Stimulated activated memory B cell treated with anti-CD40 and anti-IgM and Interleukin-4, amounts not matched to agents 10 μg/mL and 1 μg/mL and 100 μg/mL, for 72 hours (primary cell): ENCODE results near the gene ITPRIPL1.

Experiments
- ATAC-seq: fragments of 150-1000 bp; cut with Tn5 transposase; 2 replicates; pipeline ENCODE4 v1.10.0; 2021
- H3K27ac Mint-ChIP-seq: one replicate; pipeline ENCODE4 v1.8.0; 2022; ENCODE audit warnings: mild to moderate bottlenecking, mixed read lengths
- H3K27me3 Mint-ChIP-seq: one replicate; pipeline ENCODE4 v1.8.0; 2022; ENCODE audit warnings: mixed read lengths
- H3K36me3 Mint-ChIP-seq: one replicate; pipeline ENCODE4 v1.8.0; 2022; ENCODE audit warnings: mixed read lengths
- H3K4me1 Mint-ChIP-seq: one replicate; pipeline ENCODE4 v1.8.0; 2022; ENCODE audit warnings: mixed read lengths
- H3K4me3 Mint-ChIP-seq: one replicate; pipeline ENCODE4 v1.8.0; 2022; ENCODE audit warnings: mild to moderate bottlenecking, moderate library complexity, mixed read lengths
- H3K9me3 Mint-ChIP-seq: one replicate; pipeline ENCODE4 v1.8.0; 2022; ENCODE audit warnings: mixed read lengths

ITPRIPL1 gene

DNA sequence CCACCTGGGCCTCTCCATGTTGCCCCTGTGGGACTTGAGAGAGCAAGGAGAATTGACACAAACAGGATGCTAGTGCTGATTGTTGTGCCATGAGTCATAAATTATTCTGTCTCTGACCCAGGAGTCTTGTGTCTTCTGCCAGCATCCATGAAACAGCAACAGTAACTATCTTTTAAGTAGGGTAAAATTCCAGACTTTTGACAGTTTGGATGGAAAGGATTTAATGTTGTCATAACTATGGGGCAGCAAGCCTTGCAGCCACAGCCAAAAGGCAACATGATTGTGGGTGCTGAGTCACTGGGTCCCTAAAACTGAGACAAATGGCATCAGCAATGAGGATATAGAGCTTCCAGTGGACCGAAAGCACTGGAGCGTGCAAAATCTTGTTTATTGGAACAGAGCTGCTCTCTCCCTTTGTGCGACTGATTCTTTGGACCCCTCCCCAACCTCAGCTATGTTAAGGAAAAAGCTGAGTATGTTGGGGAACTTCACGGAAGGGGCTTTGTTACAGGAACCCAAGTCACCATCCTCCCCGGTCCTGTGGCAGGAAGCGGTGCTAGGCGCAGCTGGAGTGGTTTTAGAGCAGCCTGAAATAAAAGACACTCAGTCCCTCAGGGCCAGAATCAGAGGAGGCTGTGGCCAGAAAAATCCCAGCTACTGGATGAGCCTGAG lies 9.6 kb upstream of the ITPRIPL1 start:
- no peaks in the 10 kb centered on the region for H3K9me3 Mint-ChIP-seq
- peaks cover 35% of the 10 kb centered on the region for H3K4me1 Mint-ChIP-seq
- no peaks in the 10 kb centered on the region for H3K27me3 Mint-ChIP-seq
- peak; percentile 46 for ATAC-seq
- no peaks in the 10 kb centered on the region for H3K36me3 Mint-ChIP-seq
- peak overlapping the region; percentile 55 for H3K27ac Mint-ChIP-seq
- peak overlapping the region; percentile 26 for H3K4me3 Mint-ChIP-seq

DNA sequence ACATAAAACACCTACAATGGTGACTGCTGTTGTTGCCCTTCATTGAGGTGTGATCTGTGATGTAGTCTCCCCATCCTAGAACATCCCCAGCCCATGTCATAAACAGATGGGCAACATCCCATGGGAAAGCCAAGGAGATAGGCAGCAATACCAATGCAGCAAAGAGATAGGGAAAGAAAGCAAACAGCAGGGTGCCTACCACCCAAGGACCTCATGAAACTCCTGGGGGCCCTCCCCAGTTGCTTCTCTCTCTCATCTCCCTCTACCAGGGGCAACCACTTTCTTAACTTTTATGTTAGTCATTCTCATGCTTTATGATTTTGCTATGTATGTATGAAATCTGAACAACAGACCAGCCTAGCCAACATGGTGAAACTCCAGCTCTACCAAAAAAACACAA lies 8.1 kb upstream of the ITPRIPL1 start:
- no peaks in the 10 kb centered on the region for H3K36me3 Mint-ChIP-seq
- no peak overlapping the region for H3K27ac Mint-ChIP-seq
- H3K9me3 Mint-ChIP-seq = no peaks in the 10 kb centered on the region
- no peak overlapping the region for H3K4me3 Mint-ChIP-seq
- ATAC-seq = no peak
- H3K27me3 Mint-ChIP-seq = no peaks in the 10 kb centered on the region
- H3K4me1 Mint-ChIP-seq = peaks cover 36% of the 10 kb centered on the region

- no peak for ATAC-seq
- peaks cover 33% of the 10 kb centered on the region for H3K4me1 Mint-ChIP-seq
- H3K36me3 Mint-ChIP-seq = no peaks in the 10 kb centered on the region
- H3K27ac Mint-ChIP-seq = no peak overlapping the region
- H3K27me3 Mint-ChIP-seq = no peaks in the 10 kb centered on the region
- no peak overlapping the region for H3K4me3 Mint-ChIP-seq
- H3K9me3 Mint-ChIP-seq = no peaks in the 10 kb centered on the region
Measured at GRCh38 chr2:96317584-96317997, 7.5 kb upstream of the ITPRIPL1 start.

- Mint-ChIP-seq H3K4me1 (peaks cover 39% of the 10 kb centered on the region), H3K9me3 (no peaks in the 10 kb centered on the region), H3K4me3 (no peak overlapping the region), H3K27me3 (no peaks in the 10 kb centered on the region), H3K27ac (no peak overlapping the region), H3K36me3 (no peaks in the 10 kb centered on the region)
- no peak for ATAC-seq
Measured at GRCh38 chr2:96318723-96319122, 6.4 kb upstream of the ITPRIPL1 start.

- Mint-ChIP-seq H3K4me3 (no peak overlapping the region), H3K27me3 (no peaks in the 10 kb centered on the region), H3K4me1 (peaks cover 40% of the 10 kb centered on the region), H3K27ac (no peak overlapping the region), H3K9me3 (no peaks in the 10 kb centered on the region), H3K36me3 (no peaks in the 10 kb centered on the region)
- no peak for ATAC-seq
Measured at GRCh38 chr2:96319396-96319795, 5.7 kb upstream of the ITPRIPL1 start.

DNA sequence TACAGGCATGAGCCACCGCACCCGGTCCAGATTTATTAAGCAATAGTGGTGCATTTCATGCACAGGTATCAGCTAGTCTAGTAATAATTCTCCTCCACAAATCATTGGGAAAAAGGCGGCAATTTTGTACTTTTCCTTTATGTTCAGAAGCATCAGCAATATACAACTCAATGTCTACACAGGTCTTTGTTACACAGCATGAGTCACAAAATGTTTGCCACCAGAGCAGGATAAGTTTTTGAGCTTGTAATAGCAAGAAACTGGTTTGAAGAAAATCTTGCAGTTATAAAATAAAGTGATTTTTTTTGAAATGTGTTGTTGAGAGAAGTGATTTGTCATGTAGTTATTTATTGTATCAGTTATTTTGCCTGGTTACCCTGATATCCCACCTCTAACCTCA lies 4.8 kb upstream of the ITPRIPL1 start:
- peaks cover 50% of the 10 kb centered on the region for H3K4me1 Mint-ChIP-seq
- H3K4me3 Mint-ChIP-seq = peak overlapping the region; percentile 96
- no peak for ATAC-seq

DNA sequence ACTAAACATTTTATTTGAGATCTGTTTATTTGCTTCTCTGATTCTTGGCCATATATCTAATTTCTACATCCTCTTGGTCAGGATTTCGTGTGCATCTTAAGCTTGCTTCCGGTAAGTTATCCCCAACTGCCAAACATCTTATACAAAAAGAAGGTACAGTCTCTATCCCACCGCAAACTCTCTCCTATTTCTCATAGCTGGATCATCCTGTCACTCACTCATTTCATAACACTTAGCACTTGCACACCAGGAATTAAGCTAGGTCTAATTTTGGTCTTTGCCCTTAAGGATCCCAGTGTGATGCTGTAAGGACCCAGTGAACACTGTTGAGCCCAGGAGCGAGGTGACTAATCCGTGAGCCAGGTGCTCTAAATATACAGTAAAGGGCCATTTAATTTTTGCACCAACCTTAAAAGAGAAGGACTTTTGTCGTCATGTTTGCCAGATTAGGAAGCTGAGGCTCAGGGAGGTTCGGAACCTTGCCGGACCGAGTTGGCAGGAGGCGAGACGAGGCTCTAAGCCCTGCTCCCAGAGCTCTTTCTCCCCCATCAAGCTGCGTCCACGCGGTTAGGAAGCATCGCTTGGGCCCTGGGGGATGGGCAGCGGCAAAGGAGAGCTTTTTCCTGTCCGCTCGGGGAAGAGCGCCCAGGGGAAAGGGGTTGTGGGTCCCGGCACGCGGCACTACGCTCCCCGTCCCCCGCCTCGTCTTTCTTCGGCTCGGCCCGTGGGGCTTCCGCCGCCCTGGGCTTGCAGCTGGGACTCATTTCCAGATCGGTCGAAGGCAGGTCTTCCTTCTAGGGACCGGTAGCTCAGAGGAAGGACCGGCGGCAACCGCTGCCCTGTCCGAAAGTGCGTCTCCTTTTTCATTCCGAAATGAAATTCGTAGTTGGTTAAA lies 4.1 kb upstream of the ITPRIPL1 start:
- Mint-ChIP-seq H3K9me3 (no peaks in the 10 kb centered on the region), H3K27me3 (no peaks in the 10 kb centered on the region), H3K27ac (peak overlapping the region; percentile 90), H3K4me1 (peaks cover 50% of the 10 kb centered on the region), H3K36me3 (no peaks in the 10 kb centered on the region), H3K4me3 (peak overlapping the region; percentile 96)
- peak; percentile 57 for ATAC-seq

More for the DNA sequence above, 4.8 kb upstream of the ITPRIPL1 start:
- H3K27ac Mint-ChIP-seq = peak overlapping the region; percentile 90
- H3K9me3 Mint-ChIP-seq = no peaks in the 10 kb centered on the region
- H3K36me3 Mint-ChIP-seq = no peaks in the 10 kb centered on the region
- H3K27me3 Mint-ChIP-seq = no peaks in the 10 kb centered on the region

GRCh38 chr2:96323849-96324248 lies 1.3 kb upstream of the ITPRIPL1 start:
- H3K27me3 Mint-ChIP-seq = no peaks in the 10 kb centered on the region
- peaks cover 21% of the 10 kb centered on the region for H3K36me3 Mint-ChIP-seq
- H3K27ac Mint-ChIP-seq = no peak overlapping the region
- ATAC-seq = no peak
- no peaks in the 10 kb centered on the region for H3K9me3 Mint-ChIP-seq
- H3K4me3 Mint-ChIP-seq = no peak overlapping the region
- H3K4me1 Mint-ChIP-seq = peaks cover 48% of the 10 kb centered on the region

DNA sequence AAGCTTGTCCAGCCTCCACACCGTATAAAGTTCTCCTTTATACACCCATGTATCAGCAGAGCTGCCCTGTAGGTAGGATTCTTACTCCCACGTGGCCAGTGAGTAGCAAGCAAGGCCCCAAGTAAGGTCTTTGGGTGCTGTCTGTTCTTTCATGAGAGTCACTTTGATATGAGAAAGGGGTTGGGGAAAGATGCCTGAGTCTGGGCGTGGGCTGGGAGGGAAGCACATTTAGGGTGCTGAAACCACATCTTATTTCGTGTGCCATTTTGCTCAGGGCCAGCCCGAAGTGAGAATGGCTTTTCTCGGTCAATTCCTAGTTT lies 436 bp upstream of the ITPRIPL1 start:
- H3K27me3 Mint-ChIP-seq = no peaks in the 10 kb centered on the region
- peak overlapping the region; percentile 78 for H3K4me3 Mint-ChIP-seq
- ATAC-seq = no peak
- peak overlapping the region; percentile 78 for H3K27ac Mint-ChIP-seq
- H3K36me3 Mint-ChIP-seq = peaks cover 21% of the 10 kb centered on the region
- peaks cover 42% of the 10 kb centered on the region for H3K4me1 Mint-ChIP-seq
- H3K9me3 Mint-ChIP-seq = no peaks in the 10 kb centered on the region

- no peaks in the 10 kb centered on the region for H3K27me3 Mint-ChIP-seq
- H3K4me3 Mint-ChIP-seq = peak overlapping the region; percentile 78
- ATAC-seq = peak; percentile 45
- H3K9me3 Mint-ChIP-seq = no peaks in the 10 kb centered on the region
- peak overlapping the region; percentile 78 for H3K27ac Mint-ChIP-seq
- H3K4me1 Mint-ChIP-seq = peaks cover 32% of the 10 kb centered on the region
- H3K36me3 Mint-ChIP-seq = peaks cover 21% of the 10 kb centered on the region
Measured at GRCh38 chr2:96325884-96326255, 753 bp downstream of the ITPRIPL1 start.

DNA sequence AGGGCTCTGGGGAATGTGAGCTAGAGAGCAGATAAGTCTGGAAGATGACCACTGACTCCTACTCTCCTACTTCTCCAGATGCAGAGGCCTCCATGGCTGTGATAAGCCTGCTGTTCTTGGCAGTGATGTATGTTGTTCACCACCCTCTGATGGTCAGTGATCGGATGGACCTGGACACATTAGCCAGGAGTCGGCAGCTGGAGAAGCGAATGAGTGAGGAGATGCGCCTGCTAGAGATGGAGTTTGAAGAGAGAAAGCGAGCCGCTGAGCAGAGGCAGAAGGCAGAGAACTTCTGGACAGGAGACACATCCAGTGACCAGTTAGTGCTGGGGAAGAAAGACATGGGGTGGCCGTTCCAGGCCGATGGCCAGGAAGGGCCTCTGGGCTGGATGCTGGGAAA lies 1.4 kb downstream of the ITPRIPL1 start:
- Mint-ChIP-seq H3K27me3 (no peaks in the 10 kb centered on the region), H3K4me3 (no peak overlapping the region), H3K27ac (peak overlapping the region; percentile 78), H3K9me3 (no peaks in the 10 kb centered on the region), H3K36me3 (peaks cover 21% of the 10 kb centered on the region), H3K4me1 (peaks cover 29% of the 10 kb centered on the region)
- no peak for ATAC-seq

DNA sequence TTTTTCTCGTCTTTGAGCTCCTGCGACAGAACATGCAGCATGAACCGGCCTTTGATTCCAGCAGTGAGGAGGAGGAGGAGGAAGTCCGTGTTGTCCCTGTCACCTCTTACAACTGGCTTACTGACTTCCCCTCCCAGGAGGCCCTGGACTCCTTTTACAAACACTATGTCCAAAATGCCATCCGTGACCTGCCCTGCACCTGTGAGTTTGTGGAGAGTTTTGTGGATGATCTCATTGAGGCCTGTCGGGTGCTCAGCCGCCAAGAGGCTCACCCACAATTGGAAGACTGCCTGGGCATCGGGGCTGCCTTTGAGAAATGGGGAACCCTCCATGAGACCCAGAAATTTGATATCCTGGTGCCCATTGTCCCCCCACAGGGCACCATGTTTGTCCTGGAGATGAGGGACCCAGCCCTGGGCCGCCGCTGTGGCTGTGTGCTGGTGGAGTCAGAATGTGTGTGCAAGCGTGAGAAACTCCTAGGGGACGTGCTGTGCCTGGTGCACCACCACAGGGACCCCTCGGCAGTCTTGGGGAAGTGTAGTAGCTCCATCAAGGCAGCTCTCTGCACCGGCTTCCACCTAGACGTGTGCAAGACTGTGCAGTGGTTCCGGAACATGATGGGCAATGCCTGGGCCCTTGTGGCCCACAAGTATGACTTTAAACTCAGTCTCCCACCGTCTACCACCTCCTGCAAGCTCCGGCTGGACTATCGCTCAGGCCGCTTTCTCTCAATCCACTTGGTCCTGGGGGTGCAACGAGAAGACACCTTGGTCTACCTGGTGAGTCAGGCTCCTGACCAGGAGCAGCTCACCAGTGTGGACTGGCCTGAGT lies 2.1 kb downstream of the ITPRIPL1 start:
- no peaks in the 10 kb centered on the region for H3K27me3 Mint-ChIP-seq
- peak overlapping the region; percentile 78 for H3K27ac Mint-ChIP-seq
- ATAC-seq = no peak
- no peak overlapping the region for H3K4me3 Mint-ChIP-seq
- peaks cover 29% of the 10 kb centered on the region for H3K4me1 Mint-ChIP-seq
- no peaks in the 10 kb centered on the region for H3K9me3 Mint-ChIP-seq
- peaks cover 21% of the 10 kb centered on the region for H3K36me3 Mint-ChIP-seq

DNA sequence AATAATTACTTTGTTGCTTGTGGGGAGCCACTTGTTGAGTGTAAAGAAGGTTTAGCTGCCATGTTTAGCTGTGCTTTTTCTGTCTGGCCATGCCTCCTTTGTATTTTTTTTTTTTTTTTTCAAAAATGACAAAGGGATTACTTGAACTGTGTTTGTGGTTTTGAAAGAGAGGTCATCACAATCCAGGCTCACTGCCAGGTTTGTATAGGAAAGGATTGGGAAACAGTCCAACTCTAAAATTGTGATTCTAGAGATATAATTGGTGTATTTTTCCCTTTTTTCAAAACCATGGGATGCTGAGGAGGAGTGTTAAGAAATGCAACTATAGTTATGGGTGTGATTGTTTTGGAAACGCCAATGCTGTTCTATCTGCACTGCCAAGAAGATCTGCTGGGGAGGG lies 4.3 kb downstream of the ITPRIPL1 start:
- peaks cover 34% of the 10 kb centered on the region for H3K4me1 Mint-ChIP-seq
- H3K36me3 Mint-ChIP-seq = peaks cover 21% of the 10 kb centered on the region
- no peak overlapping the region for H3K27ac Mint-ChIP-seq

GRCh38 chr2:96329874-96330273 lies 4.8 kb downstream of the ITPRIPL1 start:
- no peak overlapping the region for H3K4me3 Mint-ChIP-seq
- ATAC-seq = no peak
- H3K27me3 Mint-ChIP-seq = no peaks in the 10 kb centered on the region
- peaks cover 21% of the 10 kb centered on the region for H3K36me3 Mint-ChIP-seq
- H3K27ac Mint-ChIP-seq = no peak overlapping the region
- H3K4me1 Mint-ChIP-seq = peaks cover 34% of the 10 kb centered on the region
- H3K9me3 Mint-ChIP-seq = no peaks in the 10 kb centered on the region

More for the DNA sequence above, 4.3 kb downstream of the ITPRIPL1 start:
- Mint-ChIP-seq H3K27me3 (no peaks in the 10 kb centered on the region), H3K4me3 (no peak overlapping the region), H3K9me3 (no peaks in the 10 kb centered on the region)
- no peak for ATAC-seq

DNA sequence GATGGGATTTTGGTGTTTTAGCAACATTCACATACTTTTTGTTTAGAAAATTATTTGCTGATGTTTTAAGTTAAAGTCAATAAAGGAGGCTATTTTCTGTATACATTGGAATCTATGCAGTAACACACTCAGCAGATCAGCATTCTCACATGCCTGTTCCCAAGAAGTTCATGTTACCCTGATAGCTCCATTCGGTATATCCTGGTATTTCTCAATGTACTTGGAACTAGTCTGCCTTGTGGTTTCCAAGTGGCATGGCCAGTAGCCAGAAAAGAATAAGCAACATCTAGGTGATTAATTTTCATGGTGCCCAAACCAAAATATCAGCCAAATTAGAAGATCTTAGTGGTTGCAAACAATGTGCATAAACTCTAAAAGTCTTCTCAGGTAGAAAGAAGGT lies 5.3 kb downstream of the ITPRIPL1 start:
- Mint-ChIP-seq H3K27ac (no peak overlapping the region), H3K36me3 (peaks cover 21% of the 10 kb centered on the region), H3K9me3 (no peaks in the 10 kb centered on the region), H3K4me1 (peaks cover 32% of the 10 kb centered on the region), H3K27me3 (no peaks in the 10 kb centered on the region), H3K4me3 (no peak overlapping the region)
- ATAC-seq = no peak
